HL-60/S4 treated with phorbol 12-myristate 13-acetate at 8.2 ng/mL for 4 days and 3 days (cell line): Measurements from ENCODE around the gene SCO2.

Experiments used
- in situ Hi-C: fragments of 300-500 bp; cut with MboI; formaldehyde crosslinking; loops from 2 replicates; pipeline ENCODE4 v1.15.0; 2022; ENCODE audit warnings: low sequenced_read_pairs

The SCO2 gene

DNA sequence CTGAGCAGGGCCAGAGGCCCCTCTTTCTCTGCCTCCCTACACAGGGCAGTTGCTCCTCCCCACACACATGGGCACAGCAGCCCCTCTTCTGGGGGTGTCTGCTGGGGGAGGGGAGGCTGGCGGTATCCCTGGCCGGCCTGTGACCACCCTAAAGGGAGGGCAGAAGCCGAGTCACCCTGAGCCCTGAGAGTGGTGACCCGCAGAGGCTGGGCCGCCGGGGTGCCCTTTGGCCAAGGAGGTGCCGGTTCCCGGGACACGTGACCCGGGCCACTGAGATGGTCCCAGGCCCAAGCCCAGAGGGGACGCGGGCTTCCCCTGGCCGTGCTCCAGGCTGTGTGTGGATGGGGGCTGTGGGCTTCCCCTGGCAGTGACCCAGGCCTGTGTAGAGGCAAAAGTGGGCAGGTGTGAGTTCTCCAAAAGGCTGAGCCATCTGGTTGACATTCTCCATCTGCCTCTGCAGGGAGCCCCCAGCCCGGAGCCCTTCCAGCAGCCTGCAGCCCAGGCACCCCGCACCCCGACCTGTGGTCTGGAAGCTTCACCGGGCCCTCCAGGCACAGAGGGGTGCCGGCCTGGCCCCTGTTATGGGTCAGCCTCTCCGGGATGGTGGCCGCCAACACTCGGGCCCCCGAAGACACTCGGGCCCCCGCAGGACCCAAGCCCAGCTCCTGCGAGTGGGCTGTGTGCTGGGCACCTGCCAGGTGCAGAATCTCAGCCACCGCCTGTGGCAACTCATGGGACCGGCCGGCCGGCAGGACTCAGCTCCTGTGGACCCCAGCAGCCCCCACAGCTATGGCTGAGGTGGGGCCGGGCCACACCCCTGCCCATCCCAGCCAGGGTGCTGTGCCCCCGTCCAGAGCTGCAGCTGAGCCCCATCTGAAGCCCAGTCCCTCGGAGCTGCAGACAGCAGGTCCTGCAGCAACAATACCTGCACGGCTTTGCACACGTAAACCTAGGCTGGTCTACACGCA lies 43.0 kb downstream of the SCO2 start:
- in situ Hi-C loops: no loop called here

- in situ Hi-C loops: no loop called here
Observed at GRCh38 chr22:50481440-50482106, 43.8 kb downstream of the SCO2 start, which contains the start of gene ADM2. ADM2 (plus strand) TSS chr22:50481543; CDS start chr22:50481848, 305 bp downstream.

GRCh38 chr22:50481045-50481439 lies 44.4 kb downstream of the SCO2 start:
- in situ Hi-C loops: no loop called here

- in situ Hi-C loops: no loop called here
Observed at GRCh38 chr22:50479721-50480120, 45.7 kb downstream of the SCO2 start.

DNA sequence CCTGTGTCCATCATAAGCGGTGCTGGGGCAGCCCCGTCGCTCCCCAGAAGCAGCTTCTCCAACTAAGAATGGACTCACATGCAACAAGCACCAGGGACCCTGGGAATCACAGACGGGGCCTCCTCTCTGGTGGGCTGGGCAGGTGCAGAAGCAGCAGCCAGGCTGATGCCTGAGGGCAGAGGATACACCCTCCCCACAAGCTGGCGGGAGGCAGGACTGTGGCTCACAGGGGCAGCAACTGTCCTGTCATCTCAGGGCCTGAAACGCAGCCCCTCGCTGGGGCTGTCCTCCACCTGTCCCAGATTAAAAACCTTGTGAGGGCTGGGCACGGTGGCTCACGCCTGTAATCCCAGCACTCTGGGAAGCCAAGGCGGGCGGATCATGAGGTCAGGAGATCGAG lies 47.5 kb downstream of the SCO2 start:
- in situ Hi-C loops: no loop called here

- in situ Hi-C loops: no loop called here
Observed at GRCh38 chr22:50476868-50477267, 48.5 kb downstream of the SCO2 start.

DNA sequence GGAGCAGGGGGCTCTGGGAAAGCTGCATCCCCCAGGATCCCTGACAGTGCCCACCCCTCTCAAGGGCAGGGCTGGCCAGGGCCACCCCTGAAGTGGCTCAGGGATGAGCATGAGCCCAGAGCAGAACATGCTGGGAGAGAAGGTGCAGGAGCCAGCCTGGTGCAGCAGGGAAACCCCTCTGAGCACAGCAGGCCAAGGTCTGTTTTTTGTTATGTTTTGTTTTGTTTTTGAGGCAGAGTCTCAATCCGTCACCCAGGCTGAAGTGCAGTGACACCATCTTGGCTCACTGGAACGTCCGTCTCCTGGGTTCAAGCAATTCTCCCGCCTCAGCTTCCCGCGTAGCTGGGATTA lies 49.8 kb downstream of the SCO2 start:
- in situ Hi-C loops: no loop called here

GRCh38 chr22:50474710-50475651 lies 50.4 kb downstream of the SCO2 start, which contains the start of gene SBF1:
SBF1 (minus strand) TSS chr22:50475035; CDS start chr22:50474840, 195 bp downstream.
- in situ Hi-C loops: no loop called here

GRCh38 chr22:50473855-50474671 lies 51.3 kb downstream of the SCO2 start:
- in situ Hi-C loops: no loop called here
